ENCODE results near the gene TTLL11.

Gene TTLL11

GRCh38 chr9:122111413-122112085, 18.4 kb upstream of the TTLL11 start:
- in situ Hi-C loops (cut with HindIII; ENCODE audit: low sequenced_read_pairs) = no loop called here

- in situ Hi-C loops (cut with HindIII; ENCODE audit: low sequenced_read_pairs) = no loop called here
These were observed 17.2 kb upstream of the TTLL11 start for GRCh38 chr9:122110100-122110833.

GRCh38 chr9:122109035-122109813, 16.1 kb upstream of the TTLL11 start:
- in situ Hi-C loops (cut with HindIII; ENCODE audit: low sequenced_read_pairs) = no loop called here

GRCh38 chr9:122107291-122107805, 14.2 kb upstream of the TTLL11 start:
- in situ Hi-C loops (cut with HindIII; ENCODE audit: low sequenced_read_pairs) = no loop called here

GRCh38 chr9:122106576-122106975, 13.5 kb upstream of the TTLL11 start:
- in situ Hi-C loops (cut with HindIII; ENCODE audit: low sequenced_read_pairs) = no loop called here

GRCh38 chr9:122103985-122104384, 10.9 kb upstream of the TTLL11 start:
- in situ Hi-C loops (cut with HindIII; ENCODE audit: low sequenced_read_pairs) = no loop called here

GRCh38 chr9:122102156-122102555, 9.0 kb upstream of the TTLL11 start:
- in situ Hi-C loops (cut with HindIII; ENCODE audit: low sequenced_read_pairs) = no loop called here

- in situ Hi-C loops (cut with HindIII; ENCODE audit: low sequenced_read_pairs) = no loop called here
These were observed 7.6 kb upstream of the TTLL11 start for GRCh38 chr9:122100756-122101155.

- in situ Hi-C loops (cut with HindIII; ENCODE audit: low sequenced_read_pairs) = no loop called here
These were observed 6.3 kb upstream of the TTLL11 start for GRCh38 chr9:122099271-122099869.

GRCh38 chr9:122097679-122098315, 4.7 kb upstream of the TTLL11 start:
- in situ Hi-C loops (cut with HindIII; ENCODE audit: low sequenced_read_pairs) = no loop called here

- in situ Hi-C loops (cut with HindIII; ENCODE audit: low sequenced_read_pairs) = no loop called here
These were observed 3.7 kb upstream of the TTLL11 start for GRCh38 chr9:122096620-122097415.

- in situ Hi-C loops (cut with HindIII; ENCODE audit: low sequenced_read_pairs) = no loop called here
These were observed 2.1 kb upstream of the TTLL11 start for GRCh38 chr9:122095010-122095767.

GRCh38 chr9:122091682-122092592, 1.2 kb downstream of the TTLL11 start:
- in situ Hi-C loops (cut with HindIII; ENCODE audit: low sequenced_read_pairs) = no loop called here

- in situ Hi-C loops (cut with HindIII; ENCODE audit: low sequenced_read_pairs) = no loop called here
These were observed 2.1 kb downstream of the TTLL11 start for GRCh38 chr9:122090981-122091380.

- in situ Hi-C loops (cut with HindIII; ENCODE audit: low sequenced_read_pairs) = no loop called here
These were observed 2.7 kb downstream of the TTLL11 start for GRCh38 chr9:122090287-122090883.

- in situ Hi-C loops (cut with HindIII; ENCODE audit: low sequenced_read_pairs) = no loop called here
These were observed 4.0 kb downstream of the TTLL11 start for GRCh38 chr9:122088880-122089706.
